Measurements from ENCODE around the gene OR52B6. TPM values are rescaled to one million over a fixed set of nuclear protein-coding genes. Genes with fewer than 3 reads are reported as not detected.

Gene OR52B6
- total RNA-seq, 2 experiments from 2014 or later, result not detected

DNA sequence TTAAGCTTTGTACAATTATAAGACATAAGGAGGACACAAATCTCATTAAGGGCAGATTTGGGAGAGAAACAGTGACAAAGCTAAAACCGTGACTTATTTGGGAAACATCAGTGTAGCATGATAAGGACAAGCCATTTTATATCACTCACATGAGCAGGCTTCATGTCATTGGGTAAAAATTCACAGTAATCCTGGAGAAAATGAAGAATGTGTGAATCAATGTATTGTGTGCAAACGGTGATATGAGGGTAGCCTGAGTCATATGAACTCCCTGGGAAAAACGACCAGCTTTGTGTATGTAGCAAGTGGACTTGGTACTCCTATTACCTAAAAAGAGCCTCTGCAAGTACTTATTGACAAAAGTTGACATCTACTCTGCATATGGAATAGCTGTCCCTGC lies 38.1 kb downstream of the OR52B6 start:
- no peaks in the 10 kb centered on the region for H4K20me1 ChIP-seq (ENCODE audit: insufficient read depth, low read length)
- no peaks in the 10 kb centered on the region for H3K79me2 ChIP-seq (ENCODE audit: insufficient read depth, low read depth, low read length)
- H3K4me1 ChIP-seq (ENCODE audit: insufficient read depth, low read length, poor library complexity, severe bottlenecking), result peaks cover 1% of the 10 kb centered on the region
- no peak overlapping the region for H3K27ac ChIP-seq (ENCODE audit: low read depth, low read length, poor library complexity, severe bottlenecking)
- no peak for DNase-seq (ENCODE audit: low spot score)
- H3K4me2 ChIP-seq (ENCODE audit: low read length), result no peak overlapping the region
- intact Hi-C loops (cut with micrococcal nuclease; ENCODE audit: unreplicated experiment), result no loop called here
- ChIA-PET POLR2A (interaction anchor here (0.7 to 1.1 kb wide), 3 partner anchors 9 to 83 kb away, joined by 3 to 6 read pairs (median 5); no protein-coding TSS in a partner anchor), CTCF (ENCODE audit: unreplicated experiment) (no interaction called here)
- H3K4me3 ChIP-seq (ENCODE audit: low read depth, low read length, poor library complexity, severe bottlenecking), result no peak overlapping the region
- no peaks in the 10 kb centered on the region for H3K9me3 ChIP-seq (ENCODE audit: low read length)
- no peak overlapping the region for H2AFZ ChIP-seq (ENCODE audit: low read length)
- TF ChIP-seq EZH2phosphoT487 (IDR thresholded peaks at IDR 0.05; ENCODE audit: borderline replicate concordance, low read depth, low read length) (no peak), CTCF (conservative IDR thresholded peaks at IDR 0.05; ENCODE audit: low read length) (no peak)
- H3K36me3 ChIP-seq (ENCODE audit: insufficient read depth, low read length), result no peaks in the 10 kb centered on the region
- no peaks in the 10 kb centered on the region for H3K9me2 ChIP-seq (ENCODE audit: insufficient read depth, low read length)
- no TSS peak for BruUV-seq (replicated peaks)

- no peak overlapping the region for H3K4me3 ChIP-seq (ENCODE audit: low read depth, low read length, poor library complexity, severe bottlenecking)
- H4K20me1 ChIP-seq (ENCODE audit: insufficient read depth, low read length), result no peaks in the 10 kb centered on the region
- peaks cover 15% of the 10 kb centered on the region for H3K4me1 ChIP-seq (ENCODE audit: insufficient read depth, low read length, poor library complexity, severe bottlenecking)
- BruUV-seq (replicated peaks), result no TSS peak
- H3K27ac ChIP-seq (ENCODE audit: low read depth, low read length, poor library complexity, severe bottlenecking), result no peak overlapping the region
- no peaks in the 10 kb centered on the region for H3K9me2 ChIP-seq (ENCODE audit: insufficient read depth, low read length)
- no peak for DNase-seq (ENCODE audit: low spot score)
- intact Hi-C loops (cut with micrococcal nuclease; ENCODE audit: unreplicated experiment), result no loop called here
- no peaks in the 10 kb centered on the region for H3K9me3 ChIP-seq (ENCODE audit: low read length)
- no peaks in the 10 kb centered on the region for H3K36me3 ChIP-seq (ENCODE audit: insufficient read depth, low read length)
- H2AFZ ChIP-seq (ENCODE audit: low read length), result no peak overlapping the region
- H3K79me2 ChIP-seq (ENCODE audit: insufficient read depth, low read depth, low read length), result no peaks in the 10 kb centered on the region
- no peak for TF ChIP-seq EZH2phosphoT487 (IDR thresholded peaks at IDR 0.05; ENCODE audit: borderline replicate concordance, low read depth, low read length)
- TF ChIP-seq CTCF (conservative IDR thresholded peaks at IDR 0.05; ENCODE audit: low read length), result no peak
- ChIA-PET POLR2A (interaction anchor here (0.7 to 1.0 kb wide), 2 partner anchors 9 to 71 kb away, joined by 3 read pairs; no protein-coding TSS in a partner anchor), CTCF (ENCODE audit: unreplicated experiment) (no interaction called here)
- H3K4me2 ChIP-seq (ENCODE audit: low read length), result no peak overlapping the region
Measured at GRCh38 chr11:5620651-5621521, 40.2 kb downstream of the OR52B6 start.

DNA sequence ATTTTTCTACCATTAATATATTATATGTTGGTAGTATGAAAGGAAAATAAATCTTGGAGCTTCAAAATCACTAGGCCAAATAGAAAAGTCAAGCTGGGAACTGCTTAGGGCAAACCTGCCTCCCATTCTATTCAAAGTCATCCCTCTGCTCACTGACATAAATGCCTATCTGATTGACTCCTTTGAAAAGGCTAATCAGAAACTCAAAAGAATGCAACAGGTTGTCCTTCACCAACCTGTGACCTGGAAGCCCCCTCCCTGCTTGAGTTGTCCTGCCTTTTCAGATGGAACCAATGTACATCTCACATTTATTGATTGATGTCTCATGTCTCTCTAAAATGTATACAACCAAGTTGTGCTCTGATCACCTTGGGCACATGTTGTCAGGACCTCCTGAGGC lies 40.9 kb downstream of the OR52B6 start:
- POLR2A ChIA-PET, result interaction anchor here (1.0 kb wide), 1 partner anchor 70 kb away, joined by 3 read pairs; no protein-coding TSS in a partner anchor
- H3K27ac ChIP-seq (ENCODE audit: low read depth, low read length, poor library complexity, severe bottlenecking), result no peak overlapping the region
- CTCF ChIA-PET (ENCODE audit: unreplicated experiment), result no interaction called here
- H3K4me3 ChIP-seq (ENCODE audit: low read depth, low read length, poor library complexity, severe bottlenecking), result no peak overlapping the region
- no peaks in the 10 kb centered on the region for H3K36me3 ChIP-seq (ENCODE audit: insufficient read depth, low read length)
- TF ChIP-seq CTCF (conservative IDR thresholded peaks at IDR 0.05; ENCODE audit: low read length), result no peak
- no peak for TF ChIP-seq EZH2phosphoT487 (IDR thresholded peaks at IDR 0.05; ENCODE audit: borderline replicate concordance, low read depth, low read length)
- no peak overlapping the region for H3K4me2 ChIP-seq (ENCODE audit: low read length)
- intact Hi-C loops (cut with micrococcal nuclease; ENCODE audit: unreplicated experiment), result no loop called here
- no peaks in the 10 kb centered on the region for H3K79me2 ChIP-seq (ENCODE audit: insufficient read depth, low read depth, low read length)
- no peak for DNase-seq (ENCODE audit: low spot score)
- H3K9me2 ChIP-seq (ENCODE audit: insufficient read depth, low read length), result no peaks in the 10 kb centered on the region
- no peaks in the 10 kb centered on the region for H3K9me3 ChIP-seq (ENCODE audit: low read length)
- BruUV-seq (replicated peaks), result no TSS peak
- H2AFZ ChIP-seq (ENCODE audit: low read length), result no peak overlapping the region
- H3K4me1 ChIP-seq (ENCODE audit: insufficient read depth, low read length, poor library complexity, severe bottlenecking), result peaks cover 17% of the 10 kb centered on the region
- no peaks in the 10 kb centered on the region for H4K20me1 ChIP-seq (ENCODE audit: insufficient read depth, low read length)
